OCI-LY7 (cell line): ENCODE measurements around the gene CATSPER3.

Experiments
- EZH2phosphoT487 ChIP-seq: fragments of 200-600 bp; sonication (generic); IDR thresholded peaks from 2 replicates; pipeline ENCODE4 v1.6.1; 2018; ENCODE audit warnings: low read depth, borderline replicate concordance, mild to moderate bottlenecking, mixed run types, antibody characterized with exemption, low read length, moderate library complexity, mixed read lengths
- TF ChIP-seq, protein P1 (sequence below): fragments of 200-600 bp; sonication (generic); conservative IDR thresholded peaks from 2 replicates; pipeline ENCODE4 v1.5.1; 2014; ENCODE audit warnings: mild to moderate bottlenecking, antibody characterized with exemption, low read length, moderate library complexity, mixed read lengths

DNA sequence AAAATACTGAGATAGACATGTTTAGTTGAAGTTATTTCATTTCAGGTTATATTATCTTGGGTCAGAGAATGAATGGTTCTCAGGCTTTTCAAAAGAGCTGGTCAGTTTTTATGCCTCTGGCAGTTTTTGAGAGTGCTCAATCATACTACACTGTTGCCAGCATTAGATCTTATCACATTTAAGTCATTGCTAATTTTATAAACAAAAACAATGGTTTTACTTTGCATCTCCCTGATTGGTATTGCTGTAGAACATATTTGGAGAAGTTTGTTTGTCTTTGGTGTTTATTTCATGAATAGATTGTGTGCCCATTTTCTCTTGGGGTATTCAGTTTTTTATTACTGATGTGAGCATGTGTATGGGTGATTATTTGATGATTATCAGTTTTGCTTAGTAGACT, 1.5 kb downstream of the CATSPER3 start:
- TF ChIP-seq, protein P1, sequence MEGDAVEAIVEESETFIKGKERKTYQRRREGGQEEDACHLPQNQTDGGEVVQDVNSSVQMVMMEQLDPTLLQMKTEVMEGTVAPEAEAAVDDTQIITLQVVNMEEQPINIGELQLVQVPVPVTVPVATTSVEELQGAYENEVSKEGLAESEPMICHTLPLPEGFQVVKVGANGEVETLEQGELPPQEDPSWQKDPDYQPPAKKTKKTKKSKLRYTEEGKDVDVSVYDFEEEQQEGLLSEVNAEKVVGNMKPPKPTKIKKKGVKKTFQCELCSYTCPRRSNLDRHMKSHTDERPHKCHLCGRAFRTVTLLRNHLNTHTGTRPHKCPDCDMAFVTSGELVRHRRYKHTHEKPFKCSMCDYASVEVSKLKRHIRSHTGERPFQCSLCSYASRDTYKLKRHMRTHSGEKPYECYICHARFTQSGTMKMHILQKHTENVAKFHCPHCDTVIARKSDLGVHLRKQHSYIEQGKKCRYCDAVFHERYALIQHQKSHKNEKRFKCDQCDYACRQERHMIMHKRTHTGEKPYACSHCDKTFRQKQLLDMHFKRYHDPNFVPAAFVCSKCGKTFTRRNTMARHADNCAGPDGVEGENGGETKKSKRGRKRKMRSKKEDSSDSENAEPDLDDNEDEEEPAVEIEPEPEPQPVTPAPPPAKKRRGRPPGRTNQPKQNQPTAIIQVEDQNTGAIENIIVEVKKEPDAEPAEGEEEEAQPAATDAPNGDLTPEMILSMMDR = no peak
- TF ChIP-seq EZH2phosphoT487 = no peak
